HG02970 (cell line): ENCODE measurements around the gene ASMTL.
"Not testable (repeated sequence)": the region's sequence is repeated elsewhere in the genome, so short reads cannot be mapped to it uniquely, and the experiment has no call there.

ENCODE experiments used
- ATAC-seq: cut with Tn5 transposase; IDR thresholded peaks from one replicate; pipeline ENCODE4 v1.9.1; 2021; ENCODE audit warnings: mild to moderate bottlenecking, moderate library complexity, moderate number of reproducible peaks; ENCODE audit not compliant: unreplicated experiment, low FRiP score

ASMTL gene

GRCh38 chrX:1440506-1440905 lies 12.2 kb downstream of the ASMTL start:
- no peak for ATAC-seq

- ATAC-seq: no peak
Observed at GRCh38 chrX:1435241-1435895, 17.3 kb downstream of the ASMTL start.

GRCh38 chrX:1434871-1435240 lies 17.9 kb downstream of the ASMTL start:
- no peak for ATAC-seq

- ATAC-seq: no peak
Observed at GRCh38 chrX:1433646-1434357, 18.9 kb downstream of the ASMTL start.

GRCh38 chrX:1430451-1430850 lies 22.3 kb downstream of the ASMTL start:
- no peak for ATAC-seq

GRCh38 chrX:1427756-1428155 lies 25.0 kb downstream of the ASMTL start:
- no peak for ATAC-seq

- ATAC-seq: not testable (repeated sequence)
Observed at GRCh38 chrX:1426321-1426720, 26.4 kb downstream of the ASMTL start.

GRCh38 chrX:1425381-1425780 lies 27.3 kb downstream of the ASMTL start:
- ATAC-seq: no peak

GRCh38 chrX:1424147-1424851 lies 28.4 kb downstream of the ASMTL start:
- ATAC-seq: no peak

GRCh38 chrX:1423215-1423614 lies 29.5 kb downstream of the ASMTL start:
- ATAC-seq: no peak

GRCh38 chrX:1422135-1422465 lies 30.6 kb downstream of the ASMTL start:
- ATAC-seq: no peak

- no peak for ATAC-seq
Observed at GRCh38 chrX:1421433-1422134, 31.1 kb downstream of the ASMTL start.

- no peak for ATAC-seq
Observed at GRCh38 chrX:1420371-1420770, 32.3 kb downstream of the ASMTL start.

- no peak for ATAC-seq
Observed at GRCh38 chrX:1419545-1420355, 33.0 kb downstream of the ASMTL start.

GRCh38 chrX:1418901-1419544 lies 33.7 kb downstream of the ASMTL start:
- no peak for ATAC-seq

- no peak for ATAC-seq
Observed at GRCh38 chrX:1417921-1418771, 34.6 kb downstream of the ASMTL start.

GRCh38 chrX:1416965-1417760 lies 35.5 kb downstream of the ASMTL start:
- no peak for ATAC-seq

GRCh38 chrX:1416327-1416784 lies 36.4 kb downstream of the ASMTL start:
- no peak for ATAC-seq
